A549 (cell line): ENCODE measurements around the gene TCF4. TPM values are rescaled to one million over a fixed set of nuclear protein-coding genes. Genes with fewer than 3 reads are reported as not detected.

Experiments
- ATAC-seq, 2 experiments: fragments of 200-7000 bp in 1 of 2; fragments of >200 bp in 1 of 2; cut with Nextera tagmentation in 1 of 2; cut with Tn5 transposase in 1 of 2; 3 replicates each; pipeline versions ENCODE4 v1.8.0 to v1.9.1; 2018 to 2020; ENCODE audit warnings: mild to moderate bottlenecking in 1 of 2, moderate library complexity in 1 of 2
- CTCF ChIA-PET: fragments of 300-600 bp; sonication (Branson Sonifier 250); formaldehyde crosslinking; extraction: SDS; loops from one replicate; lab custom pipeline; 2021; ENCODE audit warnings: antibody characterized with exemption, inconsistent platforms; lab: Yijun Ruan, JAX
- POLR2A ChIA-PET: fragments of 350-600 bp; formaldehyde crosslinking; extraction: SDS; loops from one replicate; lab custom pipeline; 2021; ENCODE audit warnings: antibody characterized with exemption, inconsistent platforms; lab: Yijun Ruan, JAX
- DNase-seq, 2 experiments: peaks; one replicate each; pipeline versions ENCODE4 v3.0.0 to v3.0.0-alpha.2; 2011 to 2016; ENCODE audit warnings: low read depth in 1 of 2, low spot score in 1 of 2
- FAIRE-seq: peaks from 2 replicates; lab custom pipeline; 2011; peaks lifted over from hg19 to GRCh38; lab: Jason Lieb, UNC
- H3K27ac ChIP-seq, 2 experiments: fragments of >200 bp; sonication (Bioruptor Twin); formaldehyde crosslinking; 3 replicates each; pipeline ENCODE4 v1.5.1; 2016 to 2017
- H3K4me1 ChIP-seq: fragments of >200 bp; sonication (Bioruptor Twin); formaldehyde crosslinking; 3 replicates; pipeline ENCODE4 v1.6.1; 2016
- H3K4me2 ChIP-seq: fragments of >200 bp; sonication (Bioruptor Twin); formaldehyde crosslinking; 3 replicates; pipeline ENCODE4 v1.6.1; 2016
- H3K4me3 ChIP-seq: fragments of >200 bp; sonication (Bioruptor Twin); formaldehyde crosslinking; 3 replicates; pipeline ENCODE4 v1.5.1; 2016
- H3K9me3 ChIP-seq: fragments of >200 bp; sonication (Bioruptor Twin); formaldehyde crosslinking; 3 replicates; pipeline ENCODE4 v1.6.1; 2016
- ATOH8 ChIP-seq: fragments of 250-450 bp; sonication (Bioruptor Pico); IDR thresholded peaks from 2 replicates; pipeline ENCODE4 v1.5.0; 2020; ENCODE audit warnings: low read depth, mild to moderate bottlenecking, moderate library complexity
- BHLHE40 ChIP-seq: IDR thresholded peaks from 2 replicates; pipeline ENCODE4 v1.6.1; 2012; ENCODE audit warnings: low read depth, low read length, inconsistent platforms
- CHD2 ChIP-seq: fragments of 150-350 bp; IDR thresholded peaks from 2 replicates; pipeline ENCODE4 v1.6.1; 2014; ENCODE audit warnings: low read length; ENCODE audit not compliant: partially characterized antibody
- CHD4 ChIP-seq: fragments of 200-600 bp; sonication (generic); IDR thresholded peaks from 2 replicates; pipeline ENCODE4 v1.6.1; 2016; ENCODE audit warnings: antibody characterized with exemption, mild to moderate bottlenecking, borderline replicate concordance
- E2F6 ChIP-seq: IDR thresholded peaks from 2 replicates; pipeline ENCODE4 v1.6.1; 2012; ENCODE audit warnings: low read depth, borderline replicate concordance
- EHMT2 ChIP-seq: fragments of 200-600 bp; sonication (generic); IDR thresholded peaks from 2 replicates; pipeline ENCODE4 v1.6.1; 2016; ENCODE audit warnings: antibody characterized with exemption, low read depth, mild to moderate bottlenecking, moderate library complexity
- ELK1 ChIP-seq: fragments of 150-350 bp; IDR thresholded peaks from 2 replicates; pipeline ENCODE4 v1.6.1; 2014; ENCODE audit warnings: low read depth, mild to moderate bottlenecking, low read length
- EP300 ChIP-seq, 2 experiments: fragments of >200 bp; sonication (Bioruptor Twin); formaldehyde crosslinking; IDR thresholded peaks; 2 replicates in 1 of 2; 3 replicates in 1 of 2; pipeline ENCODE4 v1.6.1; 2016 to 2017
- ESRRA ChIP-seq: fragments of 150-350 bp; IDR thresholded peaks from 2 replicates; pipeline ENCODE4 v1.6.1; 2014; ENCODE audit warnings: mild to moderate bottlenecking, low read length, borderline replicate concordance
- FOSB ChIP-seq: fragments of 250-450 bp; sonication (Bioruptor Pico); IDR thresholded peaks from 2 replicates; pipeline ENCODE4 v1.5.0; 2020; ENCODE audit warnings: mild to moderate bottlenecking, moderate library complexity
- HES2 ChIP-seq: fragments of >200 bp; sonication (Bioruptor Twin); formaldehyde crosslinking; IDR thresholded peaks from 2 replicates; pipeline ENCODE4 v1.6.1; 2016
- JUN ChIP-seq, 2 experiments: fragments of >200 bp; sonication (Bioruptor Twin); formaldehyde crosslinking; IDR thresholded peaks; 2 replicates in 1 of 2; 3 replicates in 1 of 2; pipeline ENCODE4 v1.6.1; 2016 to 2017
- JUNB ChIP-seq: fragments of >200 bp; sonication (Bioruptor Twin); formaldehyde crosslinking; IDR thresholded peaks from 2 replicates; pipeline ENCODE4 v1.6.1; 2016
- KDM5A ChIP-seq: fragments of 200-600 bp; sonication (generic); IDR thresholded peaks from 2 replicates; pipeline ENCODE4 v1.6.1; 2016; ENCODE audit warnings: antibody characterized with exemption, mild to moderate bottlenecking
- NFE2L2 ChIP-seq: fragments of 150-350 bp; conservative IDR thresholded peaks from 2 replicates; pipeline ENCODE4 v1.6.1; 2014; ENCODE audit warnings: low read length
- NPAS2 ChIP-seq: fragments of 250-450 bp; sonication (Bioruptor Pico); IDR thresholded peaks from 2 replicates; pipeline ENCODE4 v1.8.0; 2022; ENCODE audit warnings: mild to moderate bottlenecking, moderate library complexity, borderline replicate concordance
- NR3C1 ChIP-seq: fragments of >200 bp; sonication (Bioruptor Twin); formaldehyde crosslinking; IDR thresholded peaks from 3 replicates; pipeline ENCODE4 v1.6.1; 2017
- PBX3 ChIP-seq: IDR thresholded peaks from 2 replicates; pipeline ENCODE4 v1.6.1; 2012
- POLR2A ChIP-seq: IDR thresholded peaks from 2 replicates; pipeline ENCODE4 v1.6.1; 2012; ENCODE audit warnings: mild to moderate bottlenecking, low read length
- POLR2AphosphoS2 ChIP-seq: conservative IDR thresholded peaks from 2 replicates; pipeline ENCODE4 v1.6.1; 2012; ENCODE audit warnings: low read length, improper control_type of control experiment, inconsistent platforms
- RARB ChIP-seq: fragments of 250-450 bp; sonication (Bioruptor Pico); IDR thresholded peaks from 2 replicates; pipeline ENCODE4 v1.8.0; 2021; ENCODE audit warnings: mild to moderate bottlenecking, moderate library complexity
- RNF2 ChIP-seq: fragments of 200-600 bp; sonication (generic); IDR thresholded peaks from 2 replicates; pipeline ENCODE4 v1.6.1; 2016; ENCODE audit warnings: low read depth, mild to moderate bottlenecking, antibody characterized with exemption, moderate library complexity, borderline replicate concordance
- SREBF2 ChIP-seq: fragments of 450-650 bp; IDR thresholded peaks from 2 replicates; pipeline ENCODE4 v1.6.1; 2014; ENCODE audit warnings: mild to moderate bottlenecking, moderate library complexity
- TFCP2L1 ChIP-seq: fragments of 250-450 bp; sonication (Bioruptor Pico); IDR thresholded peaks from 2 replicates; pipeline ENCODE4 v1.5.0; 2021; ENCODE audit warnings: mild to moderate bottlenecking
- ZNF302 ChIP-seq: fragments of 250-450 bp; sonication (Bioruptor Pico); IDR thresholded peaks from 2 replicates; pipeline ENCODE4 v1.9.0; 2021; ENCODE audit warnings: inconsistent platforms, mild to moderate bottlenecking, moderate library complexity
- WGBS: methylation state at CpG from one replicate; pipeline ENCODE4 v1.1.6; 2017; ENCODE audit errors: missing lambda C conversion rate; 5-methylcytosine and 5-hydroxymethylcytosine counted together
- polyA plus RNA-seq, 4 experiments: library from polyadenylated mRNA; depleted of rRNA in 3 of 4; stranded (reverse); fragments of >200 nt; fragmentation: RNase III in 1 of 4; extraction: RNeasy Plus Mini Kit Qiagen cat#74134 plus additional on column Dnase treatment in 1 of 4; gene quantifications; 2 replicates in 3 of 4; 3 replicates in 1 of 4; pipeline ENCODE4 v1.2.3, GENCODE V29; 2011 to 2017

TCF4 gene
- polyA plus RNA-seq, 2 of the 4 experiments (the other 2 are of a cell fraction), result 3.0 to 4.0 TPM

- H3K27ac ChIP-seq, result no peak overlapping the region
- ATAC-seq (no peak), FAIRE-seq (no peak), DNase-seq (no peak)
- TF ChIP-seq ZNF302 (CRISPR knock-in tag), result no peak
- TF ChIP-seq NR3C1, result no peak
- TF ChIP-seq ATOH8 (CRISPR knock-in tag), result no peak
- no peak for TF ChIP-seq RARB (CRISPR knock-in tag)
- TF ChIP-seq ELK1, result no peak
- TF ChIP-seq E2F6, result no peak
- no peak for TF ChIP-seq POLR2A
- TF ChIP-seq HES2, result no peak
- TF ChIP-seq POLR2AphosphoS2, result no peak
- no peak for TF ChIP-seq JUN (IDR thresholded peaks at IDR 0.05)
- TF ChIP-seq EHMT2, result no peak
- no peak for TF ChIP-seq JUNB
- TF ChIP-seq NPAS2 (CRISPR knock-in tag), result no peak
- POLR2A ChIA-PET, result interaction anchor here (0.6 kb wide), 1 partner anchor 9 kb away, joined by 3 read pairs; no protein-coding TSS in a partner anchor
- no peak overlapping the region for H3K4me2 ChIP-seq
- H3K4me1 ChIP-seq, result no peaks in the 10 kb centered on the region
- WGBS, result 30% methylated on average over 3 of the region's 3 CpGs
- no peaks in the 10 kb centered on the region for H3K9me3 ChIP-seq
- CTCF ChIA-PET, result interaction anchor here (0.6 kb wide), 2 partner anchors 38 to 856 kb away, joined by 3 to 4 read pairs; no protein-coding TSS in a partner anchor
- no peak overlapping the region for H3K4me3 ChIP-seq
These were observed 291.2 kb downstream of the TCF4 start for GRCh38 chr18:55296778-55297177.

GRCh38 chr18:55296115-55296514, 291.9 kb downstream of the TCF4 start:
- 88% methylated on average over 2 of the region's 2 CpGs for WGBS
- H3K4me1 ChIP-seq, result no peaks in the 10 kb centered on the region
- CTCF ChIA-PET, result interaction anchor here (0.6 to 1.4 kb wide), 3 partner anchors 10 to 855 kb away, joined by 3 to 4 read pairs (median 4); no protein-coding TSS in a partner anchor
- no peak for DNase-seq
- no peak for ATAC-seq
- no peaks in the 10 kb centered on the region for H3K9me3 ChIP-seq
- H3K4me2 ChIP-seq, result no peak overlapping the region
- TF ChIP-seq NFE2L2, result no peak
- TF ChIP-seq FOSB (CRISPR knock-in tag), result no peak
- TF ChIP-seq CHD4, result no peak
- TF ChIP-seq ZNF302 (CRISPR knock-in tag), result no peak
- TF ChIP-seq EP300 (IDR thresholded peaks at IDR 0.05), result no peak
- TF ChIP-seq PBX3, result no peak
- no peak for TF ChIP-seq ELK1
- TF ChIP-seq JUN (IDR thresholded peaks at IDR 0.05), result no peak
- TF ChIP-seq SREBF2, result no peak
- TF ChIP-seq EHMT2, result no peak
- TF ChIP-seq ESRRA, result no peak
- TF ChIP-seq BHLHE40, result no peak
- no peak for TF ChIP-seq CHD2
- TF ChIP-seq KDM5A, result no peak
- TF ChIP-seq E2F6, result no peak
- no peak for TF ChIP-seq POLR2A
- TF ChIP-seq RNF2, result no peak
- TF ChIP-seq TFCP2L1, result no peak
- H3K4me3 ChIP-seq, result no peak overlapping the region
- POLR2A ChIA-PET, result no interaction called here
- FAIRE-seq, result no peak
- H3K27ac ChIP-seq, result no peak overlapping the region
